Activated T-cell treated with anti-CD3 and anti-CD28 coated beads, Interleukin-2, amount 50 U/mL, for 24 hours (primary cell): ENCODE results near the gene GCM1.
"Not testable (repeated sequence)": the region's sequence is repeated elsewhere in the genome, so short reads cannot be mapped to it uniquely, and the experiment has no call there.

Source experiments
- DNase-seq: peaks from one replicate; pipeline ENCODE4 v3.0.0-alpha.2; 2020
- H3K27ac Mint-ChIP-seq: 2 replicates; pipeline ENCODE4 v1.8.0; 2020; ENCODE audit warnings: mild to moderate bottlenecking, mixed read lengths
- H3K27me3 Mint-ChIP-seq: 2 replicates; pipeline ENCODE4 v1.8.0; 2020; ENCODE audit warnings: mixed read lengths
- H3K36me3 Mint-ChIP-seq: 2 replicates; pipeline ENCODE4 v1.8.0; 2020; ENCODE audit warnings: low read depth, mixed read lengths
- H3K4me1 Mint-ChIP-seq: 2 replicates; pipeline ENCODE4 v1.8.0; 2020; ENCODE audit warnings: low read depth, mixed read lengths
- H3K4me3 Mint-ChIP-seq: 2 replicates; pipeline ENCODE4 v1.8.0; 2020; ENCODE audit warnings: mild to moderate bottlenecking, moderate library complexity, mixed read lengths
- H3K9me3 Mint-ChIP-seq: 2 replicates; pipeline ENCODE4 v1.8.0; 2020; ENCODE audit warnings: mixed read lengths

GCM1 gene

DNA sequence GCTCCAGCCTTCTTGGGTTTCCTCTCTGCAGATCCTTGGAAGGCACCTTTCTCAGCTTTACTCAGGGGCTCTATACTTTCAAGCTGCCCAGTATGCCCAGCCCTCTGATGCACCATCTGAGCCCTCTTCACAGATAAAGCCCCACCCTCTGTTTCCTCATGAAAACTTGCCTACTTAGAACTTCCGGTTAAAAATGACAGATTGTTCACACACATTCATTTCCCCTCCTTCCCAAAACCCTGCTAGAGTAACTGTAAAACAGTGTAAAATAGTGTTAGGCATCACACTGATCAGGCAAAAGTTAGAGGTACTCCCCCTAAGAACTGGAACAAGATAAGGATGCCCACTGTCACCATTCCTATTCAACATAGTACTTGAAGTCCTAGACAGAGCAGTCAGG, 14.0 kb upstream of the GCM1 start:
- H3K9me3 Mint-ChIP-seq: no peaks in the 10 kb centered on the region
- H3K27ac Mint-ChIP-seq: no peak overlapping the region
- no peak overlapping the region for H3K4me3 Mint-ChIP-seq
- peaks cover 7% of the 10 kb centered on the region for H3K4me1 Mint-ChIP-seq
- no peaks in the 10 kb centered on the region for H3K27me3 Mint-ChIP-seq
- DNase-seq: no peak
- no peaks in the 10 kb centered on the region for H3K36me3 Mint-ChIP-seq

DNA sequence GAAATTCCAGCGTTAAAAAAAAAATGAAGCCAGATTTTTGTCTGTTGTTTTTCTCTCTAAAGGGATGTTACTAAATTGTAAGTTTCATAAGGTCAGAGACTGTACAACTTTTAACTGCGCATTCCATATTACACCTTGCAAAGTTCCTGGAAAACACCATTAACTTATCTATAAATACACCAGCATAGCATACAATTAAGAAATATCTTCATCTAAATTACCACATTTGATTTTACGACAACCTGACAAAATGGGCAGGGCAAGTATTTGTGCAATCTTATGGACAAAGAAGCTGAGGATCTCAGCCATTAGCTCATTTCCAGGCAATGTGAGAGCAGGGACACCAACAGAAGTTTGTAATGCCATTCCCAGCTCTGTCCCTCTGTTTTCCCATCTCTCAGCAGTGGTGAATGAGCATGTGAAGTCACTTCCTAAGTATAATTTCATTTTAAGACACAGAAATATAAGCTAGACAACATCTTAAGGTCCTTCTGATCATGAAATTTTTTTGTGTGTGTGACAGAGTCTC, 12.9 kb upstream of the GCM1 start:
- no peaks in the 10 kb centered on the region for H3K36me3 Mint-ChIP-seq
- H3K27me3 Mint-ChIP-seq: no peaks in the 10 kb centered on the region
- no peak overlapping the region for H3K4me3 Mint-ChIP-seq
- H3K4me1 Mint-ChIP-seq: peaks cover 7% of the 10 kb centered on the region
- no peaks in the 10 kb centered on the region for H3K9me3 Mint-ChIP-seq
- no peak for DNase-seq
- no peak overlapping the region for H3K27ac Mint-ChIP-seq

DNA sequence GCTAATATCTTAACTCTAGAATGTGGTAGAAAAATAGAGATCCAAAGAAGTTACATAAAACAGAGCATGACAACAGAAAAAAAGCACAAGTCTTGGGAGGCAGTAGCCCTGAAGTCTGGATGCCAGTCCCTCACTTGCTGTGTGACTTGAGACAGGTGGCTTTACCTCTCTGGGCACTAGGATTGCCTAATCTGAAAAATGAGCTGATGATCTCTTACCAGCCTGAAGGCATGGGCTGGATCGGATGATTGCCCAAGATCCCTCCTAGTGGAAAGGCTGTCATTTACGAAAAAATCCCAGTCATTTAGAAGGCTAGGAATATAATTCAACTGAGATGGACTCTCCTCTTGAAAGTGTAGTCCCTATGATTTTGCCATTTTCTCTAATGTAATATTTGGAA, 10.9 kb upstream of the GCM1 start:
- Mint-ChIP-seq H3K9me3 (no peaks in the 10 kb centered on the region), H3K27me3 (no peaks in the 10 kb centered on the region), H3K4me3 (no peak overlapping the region), H3K4me1 (peaks cover 7% of the 10 kb centered on the region), H3K36me3 (no peaks in the 10 kb centered on the region), H3K27ac (no peak overlapping the region)
- DNase-seq: no peak

DNA sequence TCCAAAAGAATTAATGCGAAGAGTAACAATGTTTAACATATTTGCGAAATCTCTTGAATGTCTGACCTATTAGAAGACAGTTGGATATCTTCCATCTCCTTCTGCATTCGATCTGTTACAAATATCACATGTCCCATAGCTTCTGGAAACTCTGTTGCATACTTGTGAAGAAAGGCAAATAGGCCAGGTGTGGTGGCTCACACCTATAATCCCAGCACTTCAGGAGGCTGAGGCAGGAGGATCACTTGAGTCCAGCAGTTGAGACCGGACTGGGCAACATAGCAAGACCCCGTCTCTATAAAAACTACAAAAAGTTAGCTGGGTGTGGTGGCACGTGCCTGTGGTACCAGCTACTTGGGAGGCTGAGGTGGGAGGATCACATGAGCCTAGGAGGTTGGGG, 9.4 kb upstream of the GCM1 start:
- not testable (repeated sequence) for H3K36me3 Mint-ChIP-seq, DNase-seq, H3K4me3 Mint-ChIP-seq, H3K4me1 Mint-ChIP-seq, H3K27me3 Mint-ChIP-seq, H3K27ac Mint-ChIP-seq, H3K9me3 Mint-ChIP-seq

DNA sequence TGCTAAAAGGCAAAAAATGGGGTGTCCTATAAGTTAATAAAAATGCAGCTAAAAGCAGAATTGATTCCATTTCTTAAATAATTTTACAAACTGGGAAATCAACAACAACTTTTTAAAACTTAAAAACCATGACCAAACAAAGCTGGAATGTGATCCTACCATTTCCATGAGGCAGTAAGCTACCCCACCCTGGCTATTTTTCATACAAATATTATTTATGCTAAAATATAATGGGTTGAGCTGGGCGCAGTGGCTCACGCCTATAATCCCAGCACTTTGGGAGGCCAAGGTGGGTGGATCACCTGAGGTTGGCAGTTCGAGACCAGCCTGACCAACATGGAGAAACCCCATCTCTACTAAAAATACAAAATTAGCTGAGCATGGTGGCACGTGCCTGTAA, 6.6 kb upstream of the GCM1 start:
- H3K4me1 Mint-ChIP-seq, DNase-seq, H3K9me3 Mint-ChIP-seq, H3K36me3 Mint-ChIP-seq, H3K4me3 Mint-ChIP-seq, H3K27ac Mint-ChIP-seq: not testable (repeated sequence)
- H3K27me3 Mint-ChIP-seq: peaks cover 13% of the 10 kb centered on the region

DNA sequence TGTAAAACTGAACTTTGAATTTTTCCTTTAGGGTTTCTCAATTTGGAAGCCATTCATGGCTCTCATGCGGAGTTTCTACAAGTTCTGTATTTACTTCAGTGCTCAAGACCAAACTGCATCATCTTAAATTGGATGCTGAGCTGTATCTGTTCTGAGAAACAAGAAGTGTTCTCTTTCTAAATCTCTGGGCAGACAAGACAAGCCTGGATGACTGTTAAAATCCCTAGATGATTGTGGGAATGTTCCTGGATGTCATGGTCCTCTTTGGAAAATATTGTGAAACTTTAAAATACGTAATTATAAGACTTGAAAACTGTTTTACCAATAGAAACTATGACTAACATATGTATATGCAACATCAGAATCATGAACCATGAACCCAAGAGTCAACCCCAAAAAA, 6.2 kb upstream of the GCM1 start:
- no peak overlapping the region for H3K27ac Mint-ChIP-seq
- H3K27me3 Mint-ChIP-seq: peaks cover 15% of the 10 kb centered on the region
- no peaks in the 10 kb centered on the region for H3K36me3 Mint-ChIP-seq
- H3K4me1 Mint-ChIP-seq: no peaks in the 10 kb centered on the region
- H3K9me3 Mint-ChIP-seq: no peaks in the 10 kb centered on the region
- H3K4me3 Mint-ChIP-seq: no peak overlapping the region
- DNase-seq: no peak

DNA sequence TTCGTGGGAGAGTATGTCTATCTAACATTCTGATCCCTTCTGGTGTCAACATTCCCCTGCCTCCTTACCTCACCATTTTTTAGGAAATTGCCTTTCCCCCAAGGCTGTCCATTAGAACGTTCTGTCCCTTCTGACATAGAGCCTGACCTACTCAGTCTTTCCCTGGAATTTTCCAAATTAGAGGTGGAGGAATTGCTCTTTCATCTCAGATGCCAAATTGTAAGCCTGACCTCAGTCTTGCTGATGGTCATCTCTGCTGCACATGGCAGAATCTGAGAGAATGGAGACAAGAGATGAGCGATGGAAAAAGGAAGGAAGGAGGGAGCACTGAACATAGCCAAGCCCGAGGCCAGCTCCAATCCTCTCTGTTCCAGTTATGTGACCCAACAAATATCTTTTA, 5.4 kb upstream of the GCM1 start:
- Mint-ChIP-seq H3K4me3 (no peak overlapping the region), H3K27me3 (peaks cover 15% of the 10 kb centered on the region), H3K4me1 (no peaks in the 10 kb centered on the region), H3K9me3 (no peaks in the 10 kb centered on the region), H3K27ac (no peak overlapping the region), H3K36me3 (no peaks in the 10 kb centered on the region)
- DNase-seq: no peak

DNA sequence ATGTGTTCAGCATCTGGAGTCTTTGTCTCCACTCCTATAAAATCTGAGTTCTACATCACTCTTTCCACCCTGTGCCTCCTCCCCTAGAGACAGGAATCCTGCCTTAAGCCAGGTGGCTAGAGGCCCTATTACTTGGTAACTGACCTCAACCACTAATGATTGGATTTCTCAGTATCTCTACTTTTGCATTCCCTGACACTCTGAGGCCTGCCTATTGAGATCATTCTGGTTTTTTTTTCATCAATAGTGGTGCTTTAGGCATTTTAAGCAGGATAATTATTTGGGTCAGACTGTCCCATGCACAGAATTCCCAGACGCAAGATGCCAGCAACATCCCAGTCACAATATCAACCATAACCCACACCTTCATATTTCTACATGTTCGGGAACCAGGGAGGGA, 3.9 kb upstream of the GCM1 start:
- no peak overlapping the region for H3K27ac Mint-ChIP-seq

DNA sequence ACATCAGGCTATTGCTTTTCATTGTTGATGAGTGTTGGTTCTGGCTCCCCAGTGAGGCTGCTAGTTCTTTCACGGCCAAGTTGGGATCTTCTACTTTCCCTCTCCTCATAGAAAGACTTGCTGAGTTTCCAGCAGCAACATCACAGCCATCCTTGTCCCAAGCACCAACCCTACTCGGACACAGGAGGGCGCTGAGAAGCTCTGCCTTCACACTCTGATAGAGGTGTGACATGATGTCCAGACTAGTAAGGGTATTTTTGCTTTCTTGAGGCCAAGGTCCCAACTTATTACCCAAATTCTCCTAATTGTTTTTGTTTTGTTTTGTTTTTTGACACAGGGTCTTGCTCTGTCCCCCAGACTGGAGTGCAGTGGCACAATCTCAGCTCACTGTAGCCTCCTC, 3.0 kb upstream of the GCM1 start:
- no peak overlapping the region for H3K4me3 Mint-ChIP-seq
- no peaks in the 10 kb centered on the region for H3K4me1 Mint-ChIP-seq
- no peaks in the 10 kb centered on the region for H3K36me3 Mint-ChIP-seq
- no peak for DNase-seq
- no peak overlapping the region for H3K27ac Mint-ChIP-seq
- peaks cover 16% of the 10 kb centered on the region for H3K27me3 Mint-ChIP-seq
- no peaks in the 10 kb centered on the region for H3K9me3 Mint-ChIP-seq

More for the DNA sequence above, 3.9 kb upstream of the GCM1 start:
- Mint-ChIP-seq H3K36me3 (no peaks in the 10 kb centered on the region), H3K4me3 (no peak overlapping the region), H3K9me3 (no peaks in the 10 kb centered on the region), H3K27me3 (peaks cover 15% of the 10 kb centered on the region), H3K4me1 (no peaks in the 10 kb centered on the region)
- DNase-seq: no peak

DNA sequence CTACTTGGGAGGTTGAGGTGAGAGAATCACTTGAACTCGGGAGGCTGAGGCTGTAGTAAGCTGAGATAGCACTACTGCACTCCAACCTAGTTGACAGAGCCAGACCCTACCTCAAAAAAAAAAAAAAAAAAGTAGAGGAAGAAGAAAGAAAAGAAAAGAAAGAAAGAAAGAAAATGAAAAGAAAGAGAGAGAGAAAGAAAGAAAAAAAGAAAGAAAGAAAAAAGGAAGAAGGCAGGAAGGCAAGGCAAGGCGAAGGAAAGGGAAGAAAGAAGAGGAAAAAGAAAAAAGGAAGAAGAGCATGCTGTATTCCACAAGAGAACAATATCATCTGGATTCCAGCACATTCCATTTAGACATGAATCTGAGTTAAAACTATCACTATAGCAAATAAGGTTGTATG, 3.8 kb downstream of the GCM1 start:
- Mint-ChIP-seq H3K9me3 (no peaks in the 10 kb centered on the region), H3K27ac (no peak overlapping the region), H3K27me3 (peaks cover 17% of the 10 kb centered on the region), H3K36me3 (no peaks in the 10 kb centered on the region), H3K4me1 (no peaks in the 10 kb centered on the region), H3K4me3 (no peak overlapping the region)
- no peak for DNase-seq

DNA sequence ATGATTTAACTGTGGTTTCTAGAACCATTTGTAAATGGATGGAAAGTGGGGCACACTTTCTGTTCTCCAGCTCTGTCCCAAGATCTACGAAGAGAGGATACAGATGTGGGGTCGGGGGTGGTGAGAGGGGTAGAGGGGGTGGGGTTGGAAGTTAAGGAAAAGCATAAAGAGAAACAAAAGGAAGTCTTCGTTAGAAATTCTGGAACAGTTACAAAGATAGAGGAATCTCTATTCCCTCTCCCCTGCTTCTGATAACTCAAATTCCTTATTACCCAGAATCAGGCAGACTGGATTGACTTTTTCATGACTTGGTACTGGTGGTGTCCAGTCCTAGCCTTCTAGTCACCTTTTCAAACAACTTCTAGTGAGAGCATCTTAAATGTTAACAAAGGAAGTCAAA, 4.9 kb downstream of the GCM1 start:
- Mint-ChIP-seq H3K27me3 (peaks cover 17% of the 10 kb centered on the region), H3K36me3 (no peaks in the 10 kb centered on the region), H3K27ac (no peak overlapping the region), H3K4me3 (no peak overlapping the region), H3K9me3 (no peaks in the 10 kb centered on the region), H3K4me1 (no peaks in the 10 kb centered on the region)
- DNase-seq: no peak

DNA sequence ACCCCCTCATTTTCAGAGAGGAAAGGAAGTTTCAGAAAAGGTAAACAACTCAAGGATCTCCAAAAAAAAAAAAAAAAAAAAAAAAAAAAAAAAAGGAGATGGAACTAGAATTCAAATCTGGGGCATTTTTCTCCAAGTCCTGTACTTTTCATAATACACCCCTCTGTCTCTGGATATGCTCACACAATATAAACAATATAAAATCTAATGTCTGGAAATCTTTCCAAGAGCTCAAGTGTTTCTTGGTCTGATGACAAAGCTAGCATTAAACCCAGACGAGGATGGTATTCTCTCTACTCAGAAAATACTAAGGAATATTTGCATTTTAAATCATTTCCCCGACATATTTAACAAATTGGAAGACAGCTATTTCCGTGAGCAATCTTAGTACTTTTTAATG, 5.8 kb downstream of the GCM1 start:
- DNase-seq: no peak
- no peaks in the 10 kb centered on the region for H3K36me3 Mint-ChIP-seq
- no peak overlapping the region for H3K27ac Mint-ChIP-seq
- H3K4me3 Mint-ChIP-seq: no peak overlapping the region
- peaks cover 17% of the 10 kb centered on the region for H3K27me3 Mint-ChIP-seq
- H3K9me3 Mint-ChIP-seq: no peaks in the 10 kb centered on the region
- no peaks in the 10 kb centered on the region for H3K4me1 Mint-ChIP-seq

DNA sequence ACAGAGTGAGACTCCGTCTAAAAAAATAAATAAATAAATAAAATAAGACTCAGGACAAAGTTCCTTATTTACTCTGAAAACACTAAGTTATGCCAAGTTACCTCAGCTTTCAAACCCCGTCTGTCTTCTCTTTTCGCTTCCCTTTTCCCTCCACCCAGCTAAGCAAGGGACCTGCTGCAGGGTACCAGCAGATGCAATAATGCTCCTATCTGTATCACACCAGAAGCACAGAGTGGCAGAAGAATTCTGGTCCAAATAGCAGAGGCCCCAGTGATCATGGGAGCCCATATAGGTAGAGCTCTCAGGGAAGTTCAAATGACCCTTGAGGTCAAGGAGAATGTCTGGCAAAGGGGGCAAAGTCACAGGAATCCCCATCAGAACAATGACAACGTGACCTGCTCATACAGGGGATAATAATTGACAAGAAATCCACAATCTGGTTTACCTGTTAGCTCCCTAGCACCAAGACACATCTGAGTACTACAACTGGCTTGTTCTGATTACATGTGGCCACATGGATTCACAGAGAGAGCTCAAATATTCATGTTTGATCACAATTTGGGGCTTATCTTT, 8.7 kb downstream of the GCM1 start:
- DNase-seq: no peak
- no peaks in the 10 kb centered on the region for H3K36me3 Mint-ChIP-seq
- no peak overlapping the region for H3K27ac Mint-ChIP-seq
- peaks cover 24% of the 10 kb centered on the region for H3K27me3 Mint-ChIP-seq
- peaks cover under 1% of the 10 kb centered on the region for H3K4me1 Mint-ChIP-seq
- no peaks in the 10 kb centered on the region for H3K9me3 Mint-ChIP-seq
- H3K4me3 Mint-ChIP-seq: no peak overlapping the region

DNA sequence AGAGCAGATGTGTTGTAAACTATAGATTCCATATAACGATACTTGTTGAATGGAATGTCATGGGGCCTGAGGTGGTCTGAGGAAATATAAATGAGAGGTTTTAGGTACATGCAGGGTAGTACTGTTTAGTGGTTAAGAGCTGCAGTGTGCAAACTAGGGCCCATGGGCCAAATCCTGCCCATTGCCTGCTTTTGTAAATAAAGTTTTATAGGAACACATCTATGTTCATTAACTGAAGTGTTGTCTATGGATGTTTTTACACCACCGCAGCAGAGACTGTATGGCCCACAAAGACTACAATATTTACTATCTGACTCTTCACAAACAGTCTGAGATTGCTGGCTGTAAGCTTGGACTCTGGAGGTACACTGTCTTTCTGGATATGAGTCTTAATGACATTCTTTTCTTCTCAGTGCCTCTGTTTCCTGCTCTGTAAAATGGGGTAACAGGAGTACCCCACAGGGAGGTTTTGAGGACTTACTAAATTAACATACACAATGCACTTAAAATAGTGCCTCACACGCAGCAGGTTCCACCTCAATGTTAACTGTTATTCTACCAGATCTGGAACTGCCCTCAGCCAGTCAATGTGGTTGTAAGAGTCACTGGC, 12.5 kb downstream of the GCM1 start:
- peaks cover 5% of the 10 kb centered on the region for H3K4me1 Mint-ChIP-seq
- H3K4me3 Mint-ChIP-seq: no peak overlapping the region
- peaks cover 21% of the 10 kb centered on the region for H3K27me3 Mint-ChIP-seq
- H3K27ac Mint-ChIP-seq: no peak overlapping the region
- H3K9me3 Mint-ChIP-seq: no peaks in the 10 kb centered on the region
- no peaks in the 10 kb centered on the region for H3K36me3 Mint-ChIP-seq
- DNase-seq: no peak

DNA sequence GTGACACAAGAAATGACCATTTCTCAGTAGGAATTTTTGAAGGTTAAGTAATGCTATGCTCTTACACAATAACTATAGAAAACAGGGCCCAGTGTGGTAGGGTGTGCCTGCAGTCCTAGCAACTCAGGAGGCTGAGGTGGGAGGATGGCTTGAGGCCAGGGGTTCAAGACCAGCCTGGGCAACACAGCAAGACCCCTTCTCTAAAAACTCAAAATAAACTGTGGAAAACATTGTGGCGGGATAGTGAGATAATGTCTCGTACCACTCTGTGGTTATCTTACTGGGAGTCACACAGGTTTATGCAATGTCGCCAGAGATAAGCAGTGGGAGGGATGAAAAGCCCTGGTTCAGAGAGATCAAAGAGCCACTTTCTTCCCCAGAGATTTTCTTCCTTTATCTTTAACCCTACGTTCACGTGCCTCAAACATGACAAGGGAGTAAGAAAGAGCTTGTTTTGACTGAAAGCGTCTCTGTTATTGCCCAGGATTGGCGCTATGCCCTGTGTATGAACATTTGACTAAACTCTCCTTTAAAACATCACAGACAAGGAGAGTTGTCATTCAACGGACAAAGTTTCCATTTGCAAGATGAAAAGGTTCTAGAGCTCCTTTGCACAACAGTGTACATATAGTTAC, 13.9 kb downstream of the GCM1 start:
- no peak for DNase-seq
- no peak overlapping the region for H3K27ac Mint-ChIP-seq
- no peaks in the 10 kb centered on the region for H3K9me3 Mint-ChIP-seq
- peaks cover 23% of the 10 kb centered on the region for H3K27me3 Mint-ChIP-seq
- peaks cover 5% of the 10 kb centered on the region for H3K4me1 Mint-ChIP-seq
- no peak overlapping the region for H3K4me3 Mint-ChIP-seq
- H3K36me3 Mint-ChIP-seq: no peaks in the 10 kb centered on the region
